ENCODE results near the gene RIOK3.

Gene RIOK3

DNA sequence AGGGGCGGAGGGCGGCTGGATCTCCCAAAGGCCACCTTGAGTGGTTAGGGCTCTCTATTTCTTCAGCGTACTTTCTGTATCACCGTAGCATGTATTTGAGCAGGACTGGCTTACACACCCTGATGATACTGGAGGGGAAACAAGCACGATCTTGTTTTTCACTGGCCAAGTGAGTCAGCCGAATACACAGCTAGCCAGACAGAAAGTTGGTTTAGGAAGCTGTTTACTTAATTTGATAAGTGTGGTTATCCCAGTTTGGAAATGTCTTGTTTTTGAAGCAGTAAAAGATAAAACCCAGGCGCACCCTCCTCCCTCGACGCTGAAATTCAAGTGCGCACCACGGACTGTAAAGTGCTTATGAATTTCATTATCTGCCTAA is 582 bp downstream of the RIOK3 start:
- no peak overlapping the region for H3K27ac ChIP-seq (ENCODE audit: low read length)

DNA sequence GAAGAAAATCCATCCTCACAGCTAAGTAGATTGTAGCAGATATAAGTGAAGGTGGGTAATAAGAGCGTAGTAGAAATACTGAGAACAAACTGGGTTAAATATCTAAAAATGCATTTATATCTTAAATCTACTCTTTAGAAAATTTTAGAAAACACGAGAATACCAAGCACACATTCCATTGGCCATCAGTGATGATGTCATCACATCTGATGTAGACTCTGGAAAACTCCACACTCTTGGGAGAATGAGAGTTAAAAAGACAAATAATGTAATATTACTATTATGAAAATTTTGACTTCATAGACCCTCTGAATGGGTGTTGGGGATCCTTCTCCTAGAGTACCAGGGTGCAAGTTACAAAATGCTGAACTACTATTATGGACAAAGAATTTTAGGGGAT is 3.7 kb downstream of the RIOK3 start:
- Histone ChIP-seq H3K4me1 (ENCODE audit: insufficient read depth, low read length) (no peaks in the 10 kb centered on the region), H3K4me3 (ENCODE audit: low read length) (no peak overlapping the region), H3K36me3 (ENCODE audit: insufficient read depth, low read depth, low read length) (no peaks in the 10 kb centered on the region)

More for the DNA sequence above, 582 bp downstream of the RIOK3 start:
- peak overlapping the region; percentile 81 for H3K9ac ChIP-seq (ENCODE audit: low read depth, low read length)
- no peaks in the 10 kb centered on the region for H3K4me1 ChIP-seq (ENCODE audit: insufficient read depth, low read length)
- no peaks in the 10 kb centered on the region for H3K9me3 ChIP-seq (ENCODE audit: insufficient read depth, low read depth, low read length)
- H3K27me3 ChIP-seq (ENCODE audit: insufficient read depth, low read length) = no peaks in the 10 kb centered on the region
- peak overlapping the region; percentile 95 for H3K4me3 ChIP-seq (ENCODE audit: low read length)
- H3K36me3 ChIP-seq (ENCODE audit: insufficient read depth, low read depth, low read length) = no peaks in the 10 kb centered on the region

DNA sequence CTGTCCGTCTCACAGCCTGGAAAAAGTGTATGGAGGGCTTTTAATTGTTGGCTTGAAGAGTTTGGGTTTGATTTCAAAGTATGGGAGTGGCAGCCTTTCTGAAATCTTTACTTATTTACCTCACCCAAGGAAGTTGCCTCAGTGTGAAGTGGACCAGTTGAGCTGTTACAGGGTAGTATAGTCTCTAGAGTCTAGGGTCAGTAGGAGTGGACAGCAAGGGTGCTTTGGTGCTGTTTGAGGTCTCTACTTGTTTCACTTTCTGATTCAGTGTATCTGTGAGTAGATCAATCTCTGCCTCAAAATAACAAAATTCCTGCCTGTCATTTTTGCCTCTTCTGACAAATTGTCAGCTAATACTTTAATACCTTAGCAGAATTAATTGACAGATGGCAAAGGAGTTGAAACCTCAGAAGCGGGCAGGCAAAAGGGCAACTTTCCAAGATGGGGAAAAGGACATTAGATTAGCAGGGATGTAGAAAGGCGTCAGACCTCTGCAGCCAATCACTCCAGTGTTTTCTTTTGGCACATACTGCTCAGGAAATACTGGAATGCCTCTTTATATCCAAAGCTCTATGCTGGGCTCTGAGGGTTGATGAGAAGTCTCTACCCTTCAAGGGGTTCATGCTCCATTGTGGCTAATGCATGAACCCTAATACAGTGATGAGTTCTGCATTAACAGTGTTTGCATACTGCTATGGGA is 5.9 kb downstream of the RIOK3 start:
- Histone ChIP-seq H3K4me1 (ENCODE audit: insufficient read depth, low read length) (no peaks in the 10 kb centered on the region), H3K36me3 (ENCODE audit: insufficient read depth, low read depth, low read length) (peaks cover 18% of the 10 kb centered on the region), H3K27ac (ENCODE audit: low read length) (no peak overlapping the region), H3K9me3 (ENCODE audit: insufficient read depth, low read depth, low read length) (no peaks in the 10 kb centered on the region), H3K27me3 (ENCODE audit: insufficient read depth, low read length) (no peaks in the 10 kb centered on the region), H3K4me3 (ENCODE audit: low read length) (no peak overlapping the region), H3K9ac (ENCODE audit: low read depth, low read length) (no peak overlapping the region)

More for the DNA sequence above, 3.7 kb downstream of the RIOK3 start:
- H3K9ac ChIP-seq (ENCODE audit: low read depth, low read length) = no peak overlapping the region
- no peaks in the 10 kb centered on the region for H3K9me3 ChIP-seq (ENCODE audit: insufficient read depth, low read depth, low read length)
- no peak overlapping the region for H3K27ac ChIP-seq (ENCODE audit: low read length)
- H3K27me3 ChIP-seq (ENCODE audit: insufficient read depth, low read length) = no peaks in the 10 kb centered on the region

DNA sequence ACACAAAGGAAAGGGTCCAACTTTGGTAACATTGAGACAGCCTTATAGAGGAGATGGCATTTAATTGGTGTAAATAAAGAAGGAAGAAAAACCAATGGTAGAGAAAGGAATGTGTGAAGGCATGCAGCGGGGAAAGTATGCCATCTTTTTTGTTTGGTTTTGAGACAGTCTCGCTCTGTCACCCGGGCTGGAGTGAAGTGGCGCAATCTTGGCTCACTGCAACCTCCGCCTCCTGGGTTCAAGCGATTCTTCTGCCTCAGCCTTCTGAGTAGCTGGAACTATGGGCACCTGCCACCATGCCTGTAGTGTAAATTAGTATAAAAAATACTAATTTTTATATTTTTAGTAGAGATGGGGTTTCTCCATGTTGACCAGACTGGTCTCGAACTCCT is 6.4 kb downstream of the RIOK3 start:
- H3K4me3 ChIP-seq (ENCODE audit: low read length) = no peak overlapping the region
- H3K9me3 ChIP-seq (ENCODE audit: insufficient read depth, low read depth, low read length) = no peaks in the 10 kb centered on the region
- no peaks in the 10 kb centered on the region for H3K27me3 ChIP-seq (ENCODE audit: insufficient read depth, low read length)
- H3K27ac ChIP-seq (ENCODE audit: low read length) = no peak overlapping the region
- peaks cover 23% of the 10 kb centered on the region for H3K36me3 ChIP-seq (ENCODE audit: insufficient read depth, low read depth, low read length)
- no peak overlapping the region for H3K9ac ChIP-seq (ENCODE audit: low read depth, low read length)
- H3K4me1 ChIP-seq (ENCODE audit: insufficient read depth, low read length) = no peaks in the 10 kb centered on the region

DNA sequence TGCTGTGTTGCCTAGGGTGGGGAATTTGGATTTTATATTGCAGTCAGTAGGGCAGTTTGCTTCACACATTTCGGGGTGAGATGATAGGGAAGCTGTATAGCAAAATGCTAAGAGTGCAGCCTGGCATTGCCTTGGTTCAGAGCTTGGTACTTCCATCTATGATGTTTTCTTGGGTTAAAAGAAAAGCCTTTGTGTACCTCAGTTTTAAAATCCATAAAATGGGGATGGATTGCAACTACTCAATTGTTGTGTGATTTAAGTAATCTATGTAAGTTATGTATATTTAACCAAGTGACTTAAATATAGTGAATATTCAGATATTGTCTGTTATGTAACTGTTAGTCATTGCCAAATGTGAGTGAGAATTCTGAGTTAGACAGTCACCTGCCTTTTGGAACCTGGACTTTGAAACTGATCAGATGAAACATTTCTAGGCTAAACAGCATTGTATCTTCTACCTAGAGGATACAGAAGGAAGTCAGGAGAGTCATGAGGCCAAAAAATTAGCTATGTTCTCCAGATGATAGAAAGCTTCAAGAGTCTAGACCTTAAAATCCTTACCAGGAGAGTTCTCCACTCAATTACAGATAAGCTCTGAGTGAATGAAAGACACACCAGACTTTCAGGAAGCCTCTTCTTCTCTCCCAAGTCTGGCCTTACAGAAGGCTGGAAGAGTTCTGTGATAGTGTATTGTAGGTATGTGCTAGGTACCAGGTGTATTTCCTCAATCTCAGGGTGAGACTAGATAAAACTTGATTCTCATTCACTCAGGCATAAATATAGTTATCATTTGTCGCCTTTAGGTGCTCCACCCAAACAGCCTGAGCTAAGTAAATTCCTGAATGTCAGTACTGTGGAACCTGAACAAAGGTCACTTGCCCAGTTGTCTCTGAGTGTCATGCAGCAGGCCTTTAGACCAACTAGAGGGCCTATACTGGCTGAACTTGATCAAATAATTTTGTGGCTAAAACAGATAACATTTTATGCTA is 7.5 kb downstream of the RIOK3 start:
- Histone ChIP-seq H3K9me3 (ENCODE audit: insufficient read depth, low read depth, low read length) (no peaks in the 10 kb centered on the region), H3K4me1 (ENCODE audit: insufficient read depth, low read length) (no peaks in the 10 kb centered on the region), H3K27me3 (ENCODE audit: insufficient read depth, low read length) (no peaks in the 10 kb centered on the region), H3K36me3 (ENCODE audit: insufficient read depth, low read depth, low read length) (peaks cover 31% of the 10 kb centered on the region), H3K9ac (ENCODE audit: low read depth, low read length) (no peak overlapping the region), H3K27ac (ENCODE audit: low read length) (no peak overlapping the region), H3K4me3 (ENCODE audit: low read length) (no peak overlapping the region)

DNA sequence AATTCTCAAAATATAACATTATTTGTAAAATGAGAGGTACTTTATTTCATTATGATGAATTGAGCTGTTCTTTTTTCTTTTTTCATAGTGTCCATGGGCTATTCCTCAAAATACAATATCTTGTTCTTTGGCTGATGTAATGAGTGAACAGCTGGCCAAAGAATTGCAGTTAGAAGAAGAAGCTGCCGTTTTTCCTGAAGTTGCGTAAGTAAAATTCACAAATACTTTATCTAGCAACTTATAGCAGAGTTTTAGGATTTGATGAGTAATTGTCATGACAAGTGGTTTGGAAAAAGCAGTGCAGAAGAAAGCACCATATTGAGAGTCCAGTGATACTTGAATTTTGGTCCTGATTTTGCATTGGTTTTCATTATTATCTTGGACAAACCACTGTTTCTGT is 9.8 kb downstream of the RIOK3 start:
- peaks cover 47% of the 10 kb centered on the region for H3K36me3 ChIP-seq (ENCODE audit: insufficient read depth, low read depth, low read length)
- H3K4me1 ChIP-seq (ENCODE audit: insufficient read depth, low read length) = no peaks in the 10 kb centered on the region
- H3K9me3 ChIP-seq (ENCODE audit: insufficient read depth, low read depth, low read length) = no peaks in the 10 kb centered on the region
- H3K9ac ChIP-seq (ENCODE audit: low read depth, low read length) = no peak overlapping the region
- no peaks in the 10 kb centered on the region for H3K27me3 ChIP-seq (ENCODE audit: insufficient read depth, low read length)
- no peak overlapping the region for H3K27ac ChIP-seq (ENCODE audit: low read length)
- no peak overlapping the region for H3K4me3 ChIP-seq (ENCODE audit: low read length)

DNA sequence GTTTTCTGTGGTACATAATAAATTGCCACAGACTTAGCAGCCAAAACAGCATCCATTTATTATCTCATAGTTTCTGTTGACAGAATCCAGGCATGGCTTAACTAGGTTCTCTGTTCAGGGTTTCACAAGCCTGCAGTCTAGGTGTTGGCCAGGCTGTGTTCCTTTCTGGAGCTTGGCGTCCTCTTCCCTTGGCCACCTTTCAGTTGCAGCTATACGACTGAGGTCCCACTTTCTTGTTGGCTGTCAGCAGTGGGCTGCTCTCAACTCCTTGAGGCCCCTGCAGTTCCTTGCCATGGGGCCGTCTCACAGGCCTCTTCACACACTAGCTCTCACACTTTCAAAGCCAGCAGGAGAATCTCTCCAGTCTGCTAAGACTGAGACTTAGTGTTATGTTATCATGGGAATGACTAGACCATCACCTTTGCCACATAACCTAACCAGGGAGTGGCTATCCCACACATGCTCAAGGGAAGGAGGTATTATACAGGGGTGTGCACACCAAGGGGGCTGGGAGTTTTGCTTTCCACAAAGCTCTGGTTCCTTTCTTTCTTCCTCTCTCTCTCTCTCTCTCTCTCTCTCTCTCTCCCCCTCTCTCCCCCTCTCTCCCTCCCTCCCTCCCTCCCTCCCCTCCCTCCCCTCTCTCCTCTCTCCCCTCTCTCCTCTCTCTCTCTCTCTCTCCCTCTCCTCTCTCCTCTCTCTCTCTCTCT is 15.8 kb downstream of the RIOK3 start:
- peaks cover 75% of the 10 kb centered on the region for H3K36me3 ChIP-seq (ENCODE audit: insufficient read depth, low read depth, low read length)
- H3K27me3 ChIP-seq (ENCODE audit: insufficient read depth, low read length) = no peaks in the 10 kb centered on the region
- no peak overlapping the region for H3K27ac ChIP-seq (ENCODE audit: low read length)
- no peaks in the 10 kb centered on the region for H3K4me1 ChIP-seq (ENCODE audit: insufficient read depth, low read length)
- H3K9ac ChIP-seq (ENCODE audit: low read depth, low read length) = no peak overlapping the region
- H3K4me3 ChIP-seq (ENCODE audit: low read length) = no peak overlapping the region
- no peaks in the 10 kb centered on the region for H3K9me3 ChIP-seq (ENCODE audit: insufficient read depth, low read depth, low read length)

DNA sequence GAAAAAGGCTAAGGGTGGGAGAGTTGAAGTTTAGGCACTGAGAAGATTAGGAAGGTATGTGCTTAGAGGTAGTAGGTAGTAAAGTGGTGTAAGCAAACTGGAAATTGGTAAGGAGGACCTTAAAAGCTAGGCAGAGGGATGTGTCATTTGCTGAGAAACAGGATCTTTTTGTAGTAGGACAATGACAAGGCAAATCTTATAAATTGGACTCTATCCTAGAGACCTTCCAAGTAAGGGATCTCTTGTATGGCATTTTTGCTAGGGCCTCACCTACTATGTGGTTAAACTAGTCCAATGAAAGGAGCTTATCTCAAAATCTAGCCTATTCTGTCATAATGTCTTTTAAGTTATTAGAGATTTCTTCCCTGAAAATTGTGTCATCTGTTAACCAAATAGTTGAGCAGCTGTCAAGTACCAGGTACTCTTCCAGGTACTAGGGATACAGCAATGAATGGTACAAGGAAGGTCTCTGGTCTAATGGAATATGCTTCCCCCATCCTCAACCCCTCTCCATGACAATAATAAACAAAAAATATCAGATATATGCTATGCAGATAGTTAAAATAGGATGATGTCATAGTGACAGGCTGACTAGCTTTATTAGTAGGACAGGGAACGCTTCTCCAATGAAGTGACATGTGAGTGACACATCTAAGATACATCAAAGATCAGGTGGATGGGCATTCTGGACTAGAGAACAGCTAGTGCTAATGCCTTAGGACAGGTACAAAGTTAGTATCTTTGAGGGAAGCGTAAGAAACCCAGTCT is 17.7 kb downstream of the RIOK3 start:
- Histone ChIP-seq H3K4me3 (ENCODE audit: low read length) (no peak overlapping the region), H3K4me1 (ENCODE audit: insufficient read depth, low read length) (no peaks in the 10 kb centered on the region), H3K9me3 (ENCODE audit: insufficient read depth, low read depth, low read length) (no peaks in the 10 kb centered on the region), H3K9ac (ENCODE audit: low read depth, low read length) (no peak overlapping the region), H3K27me3 (ENCODE audit: insufficient read depth, low read length) (no peaks in the 10 kb centered on the region), H3K36me3 (ENCODE audit: insufficient read depth, low read depth, low read length) (peaks cover 78% of the 10 kb centered on the region), H3K27ac (ENCODE audit: low read length) (no peak overlapping the region)

DNA sequence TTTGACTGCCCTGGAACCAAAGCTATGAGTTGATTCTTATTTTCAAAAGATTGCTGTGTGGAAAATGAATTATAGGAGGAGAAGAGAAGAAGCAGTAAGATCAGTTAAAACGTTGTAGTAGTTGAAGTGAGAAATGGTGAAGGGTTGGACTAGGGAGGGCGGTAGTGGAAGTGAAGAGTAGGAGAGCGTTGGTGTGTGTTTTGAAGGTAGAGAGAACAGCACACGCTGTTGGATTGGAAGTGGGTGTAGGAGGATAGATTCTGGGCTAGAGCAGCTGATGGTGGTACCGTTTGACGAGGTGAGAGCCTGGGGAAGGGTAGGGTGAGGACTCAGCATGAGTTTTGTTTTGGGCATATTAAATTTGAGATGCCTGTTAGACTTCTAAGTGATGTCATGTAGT is 18.4 kb downstream of the RIOK3 start:
- no peaks in the 10 kb centered on the region for H3K4me1 ChIP-seq (ENCODE audit: insufficient read depth, low read length)
- no peaks in the 10 kb centered on the region for H3K9me3 ChIP-seq (ENCODE audit: insufficient read depth, low read depth, low read length)
- H3K9ac ChIP-seq (ENCODE audit: low read depth, low read length) = no peak overlapping the region
- no peak overlapping the region for H3K4me3 ChIP-seq (ENCODE audit: low read length)
- H3K27me3 ChIP-seq (ENCODE audit: insufficient read depth, low read length) = no peaks in the 10 kb centered on the region
- H3K27ac ChIP-seq (ENCODE audit: low read length) = no peak overlapping the region
- H3K36me3 ChIP-seq (ENCODE audit: insufficient read depth, low read depth, low read length) = peaks cover 77% of the 10 kb centered on the region

DNA sequence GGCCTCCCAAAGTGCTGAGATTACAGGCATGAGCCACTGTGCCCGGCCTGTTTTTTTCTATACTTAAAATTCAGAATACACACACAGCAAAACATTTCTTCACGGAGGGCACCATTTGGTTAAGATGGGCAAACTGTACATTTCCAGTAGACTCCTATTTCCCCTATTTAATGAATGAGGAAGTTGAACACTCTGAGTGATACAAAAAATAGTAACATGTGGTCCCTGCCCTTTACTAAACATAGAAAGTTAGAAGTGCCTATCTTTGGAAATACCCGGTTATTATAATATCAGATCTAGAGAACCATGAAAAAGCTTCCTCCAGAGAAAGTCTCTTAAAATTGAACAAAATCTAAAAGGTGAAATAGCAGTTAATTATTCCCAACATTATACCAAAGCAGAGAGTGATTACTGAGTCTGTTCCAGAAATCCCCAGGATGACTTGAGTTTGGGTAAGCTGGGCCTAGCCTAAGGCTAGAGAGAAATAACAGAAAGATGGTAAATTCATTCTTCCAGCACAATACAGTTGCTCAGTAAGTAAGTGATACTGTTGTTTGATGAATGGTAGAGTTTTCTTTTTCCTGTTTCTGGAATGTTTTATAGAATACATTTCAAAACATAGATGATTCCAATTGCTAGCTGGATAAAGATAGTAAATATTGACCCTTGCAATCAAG is 26.9 kb downstream of the RIOK3 start:
- H3K4me1 ChIP-seq (ENCODE audit: insufficient read depth, low read length) = no peaks in the 10 kb centered on the region; the same call in 1 of the 2 replicates
- no peak overlapping the region for H3K4me3 ChIP-seq (ENCODE audit: low read length)
- H3K27me3 ChIP-seq (ENCODE audit: insufficient read depth, low read length) = no peaks in the 10 kb centered on the region
- no peak overlapping the region for H3K27ac ChIP-seq (ENCODE audit: low read length)
- H3K9ac ChIP-seq (ENCODE audit: low read depth, low read length) = no peak overlapping the region
- no peaks in the 10 kb centered on the region for H3K9me3 ChIP-seq (ENCODE audit: insufficient read depth, low read depth, low read length)
- H3K36me3 ChIP-seq (ENCODE audit: insufficient read depth, low read depth, low read length) = peaks cover 71% of the 10 kb centered on the region
